ENCODE measurements around the gene OTULIN.

OTULIN gene

DNA sequence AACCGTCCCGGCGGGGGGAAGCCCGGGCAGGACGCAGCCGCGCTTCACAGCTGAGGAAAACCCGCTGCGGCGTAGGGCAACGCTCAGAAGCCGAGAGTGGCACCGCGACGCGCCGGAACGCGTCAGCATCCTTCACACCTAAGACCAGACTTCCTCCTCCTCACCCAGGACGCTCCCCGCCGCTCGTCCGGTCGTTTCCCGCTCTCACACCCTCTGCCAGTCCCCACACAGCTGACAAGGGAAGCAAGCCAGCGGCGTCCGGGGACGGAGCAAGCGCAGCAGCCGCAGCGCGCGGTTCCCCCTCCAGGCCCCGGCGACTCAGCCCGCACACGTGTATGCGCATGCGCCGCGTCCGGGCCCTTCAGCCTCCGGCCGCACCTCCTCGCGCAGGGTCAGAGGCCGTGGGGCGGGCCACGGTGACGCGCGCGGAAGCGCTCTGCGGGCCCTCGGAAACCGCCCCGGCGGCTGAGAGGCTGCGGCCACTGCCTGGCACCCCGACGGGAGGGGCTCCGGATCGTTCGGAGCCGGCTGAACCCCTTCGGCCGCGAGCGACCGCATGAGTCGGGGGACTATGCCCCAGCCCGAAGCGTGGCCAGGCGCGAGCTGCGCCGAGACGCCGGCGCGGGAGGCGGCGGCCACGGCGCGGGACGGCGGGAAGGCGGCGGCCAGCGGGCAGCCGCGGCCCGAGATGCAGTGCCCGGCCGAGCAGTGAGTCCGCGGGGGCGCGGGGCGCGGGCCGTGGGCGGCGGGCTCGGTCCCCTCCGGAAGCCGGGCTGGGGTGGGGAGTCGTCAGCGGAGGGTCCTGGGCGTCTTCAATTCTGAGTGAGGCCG is at the start of gene OTULIN:
TSS of gene OTULIN (plus strand) at position 449 of the 831 bp plus-strand sequence. CDS start at position 557, 108 bp downstream.
- DNase-seq (ENCODE audit: low read depth in 4 of 4, low spot score in 1 of 4), result peak; percentile 54 to 84 (median 75)

DNA sequence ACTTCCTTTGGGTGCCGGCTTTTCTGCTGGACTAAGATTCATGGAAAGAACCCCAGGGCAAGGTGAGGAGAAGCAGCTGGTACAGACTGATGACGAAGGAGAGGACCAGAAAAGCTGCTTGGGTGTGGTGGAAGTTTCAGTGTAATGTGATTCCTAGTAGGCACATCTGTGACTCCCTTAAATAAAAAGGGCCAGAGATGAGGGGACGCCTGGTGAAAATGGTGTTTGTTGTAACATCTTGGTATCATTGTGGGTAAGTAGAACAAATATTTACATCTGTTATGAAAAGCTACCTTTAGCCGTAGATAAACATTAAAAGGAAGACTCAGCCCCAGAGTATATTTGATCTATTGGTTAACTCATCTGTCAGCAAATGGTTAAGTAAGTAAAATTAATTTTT is 49.2 kb upstream of the OTULIN start:
- no peak for DNase-seq (ENCODE audit: low read depth in 4 of 4, low spot score in 1 of 4)

DNA sequence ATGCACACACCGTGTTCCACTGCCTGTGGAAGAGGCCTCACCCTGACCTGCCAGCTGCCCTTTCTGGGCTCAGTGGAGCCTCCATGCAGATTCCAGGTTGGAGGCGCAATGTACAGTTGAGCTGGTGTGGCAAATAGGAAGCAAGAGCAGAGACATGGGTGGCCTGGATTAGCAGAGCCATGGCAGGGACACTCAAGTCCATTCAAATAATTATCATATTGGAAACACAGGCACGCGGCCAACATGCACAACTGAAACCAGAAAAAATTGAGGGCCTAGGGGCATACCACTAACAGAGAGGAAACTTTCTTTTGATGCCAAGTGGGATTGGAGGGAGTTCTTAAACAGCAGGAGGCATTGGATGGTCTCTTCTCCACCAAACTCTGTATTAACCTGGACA is 47.1 kb upstream of the OTULIN start:
- no peak for DNase-seq (ENCODE audit: low read depth in 4 of 4, low spot score in 1 of 4)

DNA sequence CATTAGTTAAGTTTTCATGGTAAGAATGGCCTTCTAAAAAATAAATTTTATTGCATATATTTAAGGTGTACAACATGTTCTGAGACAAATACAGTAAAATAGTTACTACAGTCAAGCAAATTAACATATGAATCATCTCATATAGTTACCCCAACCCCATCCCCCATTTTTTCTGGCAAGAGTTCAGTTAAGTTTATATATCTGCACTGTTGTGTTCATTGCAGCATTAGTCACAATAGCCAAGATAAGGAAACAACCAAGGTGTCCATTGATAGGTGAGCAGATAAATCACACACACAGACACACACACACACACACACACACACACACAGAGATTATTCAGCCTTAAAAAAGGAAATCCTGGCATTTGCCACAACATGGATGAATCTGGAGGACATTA is 37.2 kb upstream of the OTULIN start:
- DNase-seq (ENCODE audit: low read depth in 4 of 4, low spot score in 1 of 4), result no peak

DNA sequence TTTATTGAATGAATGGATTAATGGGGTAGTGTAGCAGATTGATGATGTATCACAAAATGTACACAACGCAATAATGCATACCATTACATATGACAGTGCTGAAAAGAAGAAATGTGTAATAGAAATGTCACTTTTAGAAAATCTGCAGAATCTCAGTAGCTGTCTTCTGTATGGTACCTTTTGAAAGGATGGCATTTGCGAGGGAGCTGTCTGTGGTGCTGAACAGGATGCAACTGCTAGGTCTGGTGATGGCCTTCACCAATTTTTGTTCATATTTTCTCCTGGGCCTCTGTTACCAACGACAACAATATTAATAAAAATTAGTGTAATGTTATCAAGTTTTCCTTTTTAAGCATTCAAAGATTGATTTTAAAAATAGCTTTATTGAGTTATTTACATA is 36.2 kb upstream of the OTULIN start:
- peak; percentile 13 to 26 (median 19) for DNase-seq (ENCODE audit: low read depth in 4 of 4, low spot score in 1 of 4)

DNA sequence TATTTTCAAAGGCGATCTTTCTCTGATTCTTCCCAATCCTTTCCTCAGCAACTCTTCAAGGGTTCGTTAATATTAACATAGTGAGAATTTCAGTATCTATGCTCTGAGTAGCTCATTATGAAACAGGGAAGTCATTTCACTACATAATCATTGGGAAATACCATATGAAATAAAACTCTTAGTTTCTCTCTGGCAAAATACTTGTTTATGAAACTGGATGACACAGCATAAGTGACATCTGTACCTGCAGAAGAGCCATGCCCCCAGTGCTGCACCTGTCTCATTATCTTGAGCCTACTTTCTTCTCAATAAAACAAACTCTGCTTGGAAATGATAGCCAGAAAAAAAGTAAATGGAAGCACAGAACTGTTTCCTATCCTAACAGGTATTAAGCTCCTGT is 33.8 kb upstream of the OTULIN start:
- no peak for DNase-seq (ENCODE audit: low read depth in 4 of 4, low spot score in 1 of 4)

DNA sequence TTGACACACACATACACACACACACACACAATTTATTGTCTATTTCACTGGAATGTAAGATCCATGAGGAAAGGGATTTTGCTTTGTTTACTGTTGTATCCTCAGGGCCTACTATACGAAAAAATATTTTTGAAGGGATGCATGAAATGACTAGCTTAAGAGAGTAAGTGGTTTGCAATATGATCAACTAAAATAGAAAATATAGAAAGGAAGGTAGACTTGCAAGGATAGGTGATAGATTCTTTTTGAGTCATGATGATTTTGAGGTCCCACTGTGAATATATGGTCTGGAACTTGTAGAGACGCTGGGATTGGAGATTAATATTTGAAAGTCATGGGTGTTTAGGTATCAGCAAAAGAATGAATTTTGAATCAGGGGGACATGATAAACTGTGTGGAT is 28.9 kb upstream of the OTULIN start:
- DNase-seq (ENCODE audit: low read depth in 4 of 4, low spot score in 1 of 4), result no peak

DNA sequence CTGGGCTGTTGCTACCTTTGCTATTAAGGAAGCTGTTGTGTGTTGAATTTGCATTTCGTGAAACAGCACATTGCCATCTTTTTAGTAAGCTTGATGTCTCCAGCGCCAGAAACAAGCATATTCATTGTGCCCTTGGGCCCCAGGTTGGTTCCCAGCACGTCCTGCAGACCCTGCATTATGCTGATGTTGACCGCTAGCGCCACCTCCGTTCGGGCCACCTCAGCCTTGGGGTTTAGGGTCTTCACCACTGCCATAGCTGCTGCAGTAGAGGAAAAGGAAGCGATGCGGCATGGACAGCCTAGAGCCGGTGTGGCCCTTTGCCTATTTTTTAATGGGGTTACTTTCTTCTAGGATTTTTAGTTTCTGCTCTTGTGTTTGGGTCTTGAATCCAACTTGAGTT is 23.8 kb upstream of the OTULIN start:
- DNase-seq (ENCODE audit: low read depth in 4 of 4, low spot score in 1 of 4), result no peak

DNA sequence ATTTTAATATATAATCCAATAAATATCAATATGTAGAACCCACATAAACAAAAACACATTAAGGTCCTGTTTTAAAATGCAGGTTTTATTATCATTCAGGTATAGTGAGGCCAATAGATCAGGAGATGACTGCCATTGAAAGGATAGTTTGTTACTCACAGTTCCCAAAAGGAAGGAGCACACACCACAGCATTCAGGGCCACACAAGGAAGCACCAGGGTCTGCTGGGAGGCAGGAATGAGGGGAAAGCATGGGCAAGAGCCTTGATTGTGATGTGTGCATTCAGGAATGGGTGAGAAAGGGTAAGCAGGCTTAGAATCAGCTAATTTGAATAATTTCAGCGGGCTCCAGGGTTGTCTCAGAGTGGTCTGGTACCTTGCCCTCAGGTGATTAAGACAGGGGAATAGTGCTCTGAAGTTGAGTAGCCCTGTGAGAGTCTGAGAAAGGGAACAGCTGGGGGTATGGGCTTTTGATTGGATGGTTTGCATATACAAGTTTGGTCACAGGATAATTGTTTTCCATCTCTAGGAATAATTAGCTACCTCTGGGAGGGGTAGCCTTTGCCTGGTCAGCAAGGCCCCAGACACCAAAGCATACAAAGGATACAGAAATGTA is 19.8 kb upstream of the OTULIN start:
- no peak for DNase-seq (ENCODE audit: low read depth in 4 of 4, low spot score in 1 of 4)

DNA sequence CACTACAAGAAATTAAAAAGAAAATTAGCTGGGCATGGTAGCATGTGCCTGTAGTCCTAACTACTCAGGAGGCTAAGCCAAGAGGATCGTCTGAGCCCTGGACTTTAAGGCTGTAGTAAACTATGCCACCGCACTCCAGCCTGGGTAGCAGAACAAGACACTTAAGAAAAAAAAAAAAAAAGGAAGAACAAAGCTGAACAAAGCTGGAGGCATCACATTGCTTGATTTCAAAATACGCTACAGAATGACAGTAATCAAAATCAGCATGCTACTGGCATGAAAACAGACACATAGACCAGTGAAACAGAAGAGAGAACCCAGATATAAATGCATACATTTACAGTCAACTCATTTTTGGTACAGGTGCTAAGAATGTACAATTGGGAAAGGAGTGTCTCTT is 14.5 kb upstream of the OTULIN start:
- no peak for DNase-seq (ENCODE audit: low read depth in 4 of 4, low spot score in 1 of 4)

DNA sequence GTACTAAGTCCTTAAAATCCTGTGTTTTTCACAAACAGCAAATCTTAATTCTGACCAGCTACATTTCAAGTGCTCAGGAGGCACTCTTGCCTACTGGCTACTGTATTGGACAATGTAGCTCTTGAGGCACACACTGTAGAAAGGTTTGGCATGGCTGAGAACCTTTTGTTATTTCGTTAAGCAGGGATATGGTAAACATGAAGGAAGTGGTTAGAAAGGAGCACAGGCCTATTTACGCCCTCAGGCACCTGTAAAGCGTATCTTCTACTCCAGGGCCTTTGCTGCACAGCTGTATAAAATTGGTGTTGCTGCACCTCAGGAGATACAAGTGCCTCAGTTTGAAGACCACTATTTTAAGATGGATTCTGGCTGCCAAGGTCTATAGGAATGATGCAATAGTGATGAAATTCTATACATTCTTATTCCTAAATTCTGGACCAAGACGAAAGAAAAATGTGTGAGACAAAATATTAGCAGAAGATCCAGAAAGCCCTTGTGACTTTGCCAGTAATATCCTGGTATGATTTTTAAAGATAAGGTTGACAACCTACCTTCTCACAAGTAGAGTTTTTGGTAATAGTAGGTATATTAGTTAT is 9.3 kb upstream of the OTULIN start:
- no peak for DNase-seq (ENCODE audit: low read depth in 4 of 4, low spot score in 1 of 4)

DNA sequence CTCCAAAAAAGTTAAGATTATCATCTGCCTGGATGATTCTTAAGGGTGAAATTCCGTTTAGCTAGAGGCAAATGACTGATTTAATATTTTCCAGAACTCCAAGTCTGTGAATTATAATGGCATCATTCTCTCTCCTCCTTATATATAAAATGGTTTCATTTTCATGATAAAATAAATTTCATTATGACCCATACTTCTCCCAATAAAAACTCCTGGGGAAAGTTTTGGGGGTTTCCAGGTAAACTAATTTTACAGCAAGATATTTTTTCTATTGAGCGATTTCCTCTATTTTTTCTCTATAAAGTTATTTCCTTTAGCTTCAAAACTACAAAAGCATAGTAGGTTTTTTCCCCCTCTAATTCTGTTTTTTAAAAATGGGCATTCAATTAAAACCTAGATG is 7.6 kb upstream of the OTULIN start:
- DNase-seq (ENCODE audit: low read depth in 4 of 4, low spot score in 1 of 4), result no peak

DNA sequence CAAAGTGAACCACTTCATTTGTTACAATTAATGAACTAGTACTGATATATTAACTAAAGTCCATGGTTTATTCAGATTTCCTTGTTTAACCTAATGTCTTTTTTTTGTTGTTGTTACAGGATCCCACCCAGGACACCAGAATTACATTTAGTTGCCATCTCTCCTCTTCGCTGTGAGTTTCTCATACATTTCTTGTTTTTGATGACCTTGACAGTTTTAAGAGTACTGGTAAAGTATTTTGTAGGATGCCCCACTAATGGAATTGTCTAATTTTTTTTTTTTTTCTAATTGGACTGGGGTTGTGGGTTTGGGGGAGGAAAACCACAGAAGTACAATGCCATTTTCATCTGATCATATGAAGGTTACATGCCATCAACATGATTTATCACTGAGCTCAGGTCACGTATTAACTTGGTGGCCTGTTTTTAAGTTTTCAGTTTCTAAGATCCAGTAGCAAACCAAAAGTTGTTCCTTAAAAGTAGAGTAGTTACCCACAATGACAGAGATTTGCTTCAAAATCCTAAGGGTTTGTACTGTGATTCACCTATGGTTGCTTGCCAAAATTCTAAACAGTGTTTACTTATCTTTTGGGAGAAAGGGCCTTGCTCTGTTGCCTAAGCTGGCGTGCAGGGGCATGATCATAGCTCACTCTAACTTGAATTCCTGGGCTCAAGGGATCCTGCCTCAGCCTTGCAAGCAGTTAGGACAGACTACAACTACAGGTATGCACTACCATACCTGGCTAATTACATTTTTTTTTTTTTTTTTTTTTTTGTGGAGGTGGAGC is 4.5 kb upstream of the OTULIN start:
- no peak for DNase-seq (ENCODE audit: low read depth in 4 of 4, low spot score in 1 of 4)

DNA sequence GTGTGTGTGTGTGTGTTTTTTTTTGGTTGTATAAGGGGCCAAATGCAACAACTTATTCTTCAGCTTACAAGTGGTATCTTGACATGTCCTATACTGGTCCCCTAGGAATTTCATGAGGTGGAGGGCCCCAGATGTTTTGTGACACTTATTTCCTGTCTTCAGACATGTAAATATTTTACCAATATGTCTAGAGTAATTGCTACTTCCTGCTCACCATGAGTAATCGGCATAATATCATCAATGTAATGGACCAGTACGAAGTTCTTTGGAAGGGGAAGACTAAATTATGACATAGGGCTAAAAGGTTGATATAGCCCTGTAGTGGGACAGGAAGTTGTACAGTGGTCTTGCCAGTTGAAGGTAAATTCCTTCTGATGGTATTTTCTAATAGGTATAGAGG is 3.7 kb upstream of the OTULIN start:
- DNase-seq (ENCODE audit: low read depth in 4 of 4, low spot score in 1 of 4), result no peak

DNA sequence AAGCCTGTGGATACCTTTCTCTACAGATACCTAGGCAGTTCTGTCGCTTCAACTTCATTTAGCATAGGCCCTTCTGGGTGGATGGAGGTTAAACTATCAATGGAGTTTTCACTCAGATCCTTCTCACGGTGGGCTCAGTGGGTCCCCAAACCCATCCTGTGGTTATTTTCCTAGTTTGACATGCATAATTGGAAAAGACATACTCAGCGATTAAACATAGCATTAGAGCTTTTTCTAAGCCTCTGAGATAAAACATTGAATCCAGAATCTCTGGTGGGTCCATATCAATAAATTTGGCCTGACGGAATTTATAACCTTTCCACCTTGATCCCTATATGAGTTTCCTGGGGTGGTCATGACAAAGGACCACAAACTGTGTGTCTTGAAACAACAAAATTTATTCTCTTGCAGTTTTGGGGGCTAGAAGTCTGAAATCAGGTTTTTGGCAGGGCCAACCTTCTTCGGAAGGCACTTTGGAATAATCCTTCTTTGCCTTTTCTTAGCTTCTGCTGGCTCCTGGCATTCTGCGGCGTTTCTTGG is 1.7 kb upstream of the OTULIN start:
- DNase-seq (ENCODE audit: low read depth in 4 of 4, low spot score in 1 of 4), result no peak

DNA sequence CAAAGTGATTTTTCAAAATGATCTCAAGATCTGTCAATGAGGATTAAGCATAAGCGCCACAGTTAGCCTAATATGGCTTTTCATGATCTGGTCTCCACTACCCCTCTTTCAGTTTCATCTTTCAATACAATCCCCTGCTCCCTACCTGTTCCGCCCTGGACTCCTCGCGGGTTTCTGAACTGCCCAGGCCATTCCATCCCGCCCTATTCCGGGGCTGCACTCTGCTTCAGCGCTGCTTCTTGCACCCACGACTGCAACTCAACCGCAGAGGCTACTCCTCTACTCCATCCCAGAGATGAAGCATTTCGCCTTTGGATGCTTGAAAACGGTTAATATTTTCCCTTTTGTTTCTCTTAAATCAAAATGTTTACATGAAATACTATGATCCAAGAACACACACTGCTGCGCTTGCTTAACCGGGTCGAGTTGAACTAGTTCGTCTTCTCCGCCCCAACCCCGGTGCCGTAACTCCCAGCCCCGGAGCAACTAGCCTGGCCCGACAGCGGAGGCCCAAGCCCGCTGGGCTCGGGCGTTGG is 716 bp upstream of the OTULIN start:
- no peak for DNase-seq (ENCODE audit: low read depth in 4 of 4, low spot score in 1 of 4)

DNA sequence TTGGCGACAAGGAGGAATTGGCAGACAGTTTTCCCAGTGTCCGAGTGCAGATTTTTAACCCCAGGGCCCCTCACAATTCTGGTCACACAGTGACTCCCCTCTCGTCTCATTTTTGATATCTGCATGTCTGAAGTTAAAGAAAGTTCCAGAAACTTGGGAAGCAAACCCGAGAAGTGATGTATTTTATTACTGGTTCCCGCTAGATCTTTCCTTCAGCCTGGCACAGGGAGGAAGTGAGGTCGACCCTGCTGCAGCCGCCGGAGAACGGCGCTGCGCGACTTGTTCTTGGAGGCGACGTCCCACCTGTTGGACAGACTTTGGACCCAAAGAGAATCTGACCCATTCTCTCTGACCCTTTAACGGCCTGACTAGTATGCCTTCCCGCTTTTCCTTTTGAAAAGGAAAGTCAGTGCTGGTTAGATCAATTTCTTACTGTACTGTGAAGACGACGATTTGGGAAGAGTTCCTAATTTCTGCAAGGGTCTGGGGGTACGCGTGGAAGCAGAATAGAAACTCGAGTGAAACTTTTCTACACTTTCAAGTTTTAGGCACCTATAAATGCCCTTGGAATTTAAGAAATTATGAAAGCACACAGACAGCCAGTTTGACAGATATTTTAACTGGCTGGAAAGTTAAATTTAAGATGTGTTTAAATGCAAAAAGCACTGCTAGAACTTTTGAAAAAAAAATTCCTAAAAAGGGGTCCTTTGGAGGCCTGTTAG is 744 bp downstream of the OTULIN start:
- DNase-seq (ENCODE audit: low read depth in 4 of 4, low spot score in 1 of 4), result no peak

DNA sequence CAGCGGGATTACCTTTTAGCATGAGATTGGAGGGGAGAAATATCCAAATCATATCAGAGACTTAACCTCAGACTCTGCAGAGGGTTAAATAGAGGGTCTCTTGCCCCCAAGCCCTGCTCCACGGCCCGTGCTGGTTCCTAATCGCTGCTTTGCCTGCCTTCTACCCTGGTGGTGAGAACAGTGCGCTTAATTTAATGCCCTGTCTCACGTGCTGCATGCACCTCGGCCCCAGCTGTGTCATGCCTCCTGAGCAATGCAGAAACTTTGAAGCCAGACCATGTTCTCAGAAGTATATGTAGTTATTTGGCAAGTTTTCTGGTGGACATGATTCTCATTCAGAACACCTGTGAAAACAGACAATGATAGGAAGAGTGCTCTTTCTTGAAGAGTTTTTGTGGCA is 1.4 kb downstream of the OTULIN start:
- peak in 2 of 4 experiments; percentile 28 to 45 for DNase-seq (ENCODE audit: low read depth in 4 of 4, low spot score in 1 of 4)

DNA sequence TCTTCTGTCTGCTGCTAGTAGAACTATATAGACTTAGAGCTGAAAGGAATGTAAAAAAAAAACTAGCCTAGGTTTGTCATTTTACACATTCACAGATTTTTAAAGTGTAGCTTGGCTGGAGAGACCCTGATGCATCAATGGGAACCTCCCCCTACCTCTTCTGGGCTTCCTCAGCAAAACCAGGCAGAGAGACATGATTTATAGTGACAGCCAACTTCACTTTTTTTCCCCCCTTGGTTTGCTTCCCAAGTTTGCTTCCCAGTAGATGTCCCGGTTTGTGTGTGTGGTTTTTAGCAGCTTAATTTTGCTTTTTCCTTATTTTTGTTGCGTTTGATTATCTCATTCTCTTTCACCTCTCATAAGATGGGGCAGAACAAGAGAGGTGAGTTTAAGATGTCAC is 1.8 kb downstream of the OTULIN start:
- DNase-seq (ENCODE audit: low read depth in 4 of 4, low spot score in 1 of 4), result no peak

DNA sequence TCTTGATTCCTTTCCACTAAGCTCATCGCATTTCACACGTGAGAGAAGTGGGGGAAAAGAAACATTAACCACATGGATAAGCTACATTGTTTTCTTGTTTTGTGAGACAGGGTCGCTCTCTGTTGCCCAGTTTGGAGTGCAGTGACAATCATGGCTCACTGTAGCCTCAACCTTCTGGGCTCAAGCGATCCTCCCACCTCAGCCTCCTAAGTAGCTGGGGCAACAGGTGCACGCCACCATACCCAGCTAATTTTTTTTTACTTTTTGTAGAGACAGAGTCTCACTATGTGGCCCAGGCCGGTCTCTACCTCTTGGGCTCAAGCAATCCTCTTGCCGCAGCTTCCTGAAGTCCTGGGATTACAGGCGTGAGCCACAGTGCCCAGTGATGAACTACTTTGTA is 2.8 kb downstream of the OTULIN start:
- no peak for DNase-seq (ENCODE audit: low read depth in 4 of 4, low spot score in 1 of 4)
